ENCODE results near the gene OSBPL5.

The OSBPL5 gene

DNA sequence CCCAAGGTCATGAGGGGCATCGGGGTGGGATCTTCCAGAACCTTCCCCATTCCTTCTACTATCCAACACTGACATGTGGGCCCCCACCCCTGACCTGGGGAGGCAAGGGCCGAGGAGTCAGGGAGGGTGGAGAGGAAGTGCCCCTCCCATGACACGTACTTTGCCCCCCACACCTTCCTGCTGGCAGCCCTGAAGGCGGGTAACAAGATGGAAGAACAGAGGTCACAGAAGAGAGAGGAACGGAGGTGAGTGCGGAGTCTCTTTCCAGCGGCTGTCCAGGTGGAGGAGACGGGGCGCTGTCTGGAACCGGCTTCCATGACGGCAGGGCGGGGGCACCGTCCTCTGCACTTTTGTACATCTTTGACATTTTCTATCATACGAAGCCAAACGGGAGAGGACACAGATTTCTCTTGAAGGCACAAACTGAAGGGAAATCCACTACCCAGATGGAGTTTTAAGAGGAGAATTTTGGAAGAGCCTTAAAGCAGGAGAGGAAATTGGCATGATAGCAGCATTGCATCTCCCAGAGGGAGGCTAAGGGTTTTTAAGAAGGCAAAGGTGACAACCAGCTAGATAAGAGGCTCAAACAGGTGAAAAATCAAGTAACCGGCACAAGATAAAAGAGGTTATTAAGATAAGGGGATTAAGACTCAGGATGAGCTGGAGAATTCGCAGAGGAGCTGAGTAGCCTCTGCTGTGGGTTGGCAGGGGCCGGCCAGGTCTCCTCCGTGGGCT, 16.7 kb downstream of the OSBPL5 start:
- DNase-seq (ENCODE audit: low read depth in 2 of 2), result no peak

DNA sequence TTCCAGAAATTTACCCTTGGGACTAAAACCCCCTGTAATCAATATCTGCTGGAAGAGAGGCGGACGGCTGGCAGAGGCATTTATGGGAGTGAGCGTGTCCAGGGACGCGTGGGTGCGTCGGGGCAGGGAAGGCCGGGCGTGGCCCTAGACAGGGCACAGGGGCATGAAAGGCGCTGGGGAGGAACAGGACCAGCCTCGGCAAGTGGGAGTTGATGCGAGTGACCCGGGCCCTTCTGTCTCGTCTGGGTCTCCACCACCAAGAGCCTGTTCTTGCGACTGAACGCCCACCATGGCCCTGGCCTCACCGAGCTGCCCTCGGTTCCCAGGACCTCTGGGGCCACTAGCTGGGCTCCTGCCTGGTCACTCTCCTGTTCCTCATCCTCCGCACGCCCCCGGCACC, 17.5 kb downstream of the OSBPL5 start:
- DNase-seq (ENCODE audit: low read depth in 2 of 2), result no peak

DNA sequence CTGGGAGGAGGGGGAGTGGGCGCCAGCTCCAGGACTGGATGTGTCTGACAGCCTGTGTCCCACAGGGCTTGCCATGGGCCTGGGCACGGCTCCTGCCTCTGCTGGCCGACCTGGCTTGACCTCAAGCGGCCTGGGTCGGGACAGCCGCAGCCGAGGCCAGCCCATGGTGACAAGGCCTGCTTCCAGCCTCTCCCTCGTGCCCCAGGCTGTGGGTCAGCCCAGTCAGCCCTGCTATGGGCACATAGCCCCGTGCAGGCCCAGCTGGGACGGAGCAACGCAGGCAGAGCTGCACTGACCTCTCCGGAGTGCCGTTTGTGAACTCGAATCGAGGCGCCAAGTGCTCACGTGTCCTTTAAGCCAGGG, 17.9 kb downstream of the OSBPL5 start:
- no peak for DNase-seq (ENCODE audit: low read depth in 2 of 2)

DNA sequence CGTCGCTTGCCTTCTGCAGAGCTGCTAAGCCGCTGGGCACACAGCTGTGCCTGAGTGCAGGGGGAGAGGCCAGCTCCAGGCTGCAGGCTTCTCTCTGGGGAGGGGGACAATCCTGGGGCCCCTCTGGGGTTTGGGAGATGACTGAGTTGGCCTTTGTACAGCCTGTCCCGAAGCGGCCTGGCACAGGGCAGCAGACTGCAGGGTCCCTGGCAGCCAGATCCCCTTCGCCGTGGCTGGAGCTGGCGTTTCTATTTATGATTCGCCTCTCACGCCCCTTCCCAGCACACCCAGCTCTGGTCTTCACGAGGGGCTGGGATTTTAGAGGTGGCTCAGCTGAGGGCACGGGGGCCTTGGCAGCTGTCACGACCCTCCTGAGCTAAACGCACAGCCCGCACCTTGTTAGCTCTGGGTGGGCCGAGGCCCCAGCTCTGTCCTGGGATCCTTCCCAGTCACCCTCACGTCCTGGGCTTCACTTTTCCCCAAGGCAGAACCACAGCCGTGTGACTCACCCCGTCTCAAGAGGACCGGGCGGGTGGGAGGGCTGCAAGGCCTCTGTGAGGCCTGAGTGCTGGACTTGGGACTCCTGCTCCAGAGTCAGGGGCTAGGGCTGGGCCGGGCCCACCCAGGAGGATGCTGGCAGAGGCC, 18.4 kb downstream of the OSBPL5 start:
- no peak for DNase-seq (ENCODE audit: low read depth in 2 of 2)

DNA sequence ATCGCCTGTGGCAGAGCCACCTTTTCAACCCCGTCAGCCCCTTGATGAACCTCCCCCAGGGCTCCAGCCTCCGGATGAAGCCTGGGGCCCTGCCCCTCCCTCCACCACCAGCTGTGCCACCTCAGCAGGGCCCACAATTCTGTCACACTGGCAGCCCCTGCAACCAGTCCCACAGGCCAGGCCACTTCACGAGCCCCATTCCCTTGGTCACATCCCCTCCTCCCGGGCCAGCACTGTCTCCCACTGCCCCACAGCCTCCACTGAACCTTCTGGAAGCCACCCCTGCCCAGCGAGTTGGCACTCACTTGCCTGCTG, 19.9 kb downstream of the OSBPL5 start:
- no peak for DNase-seq (ENCODE audit: low read depth in 2 of 2)

DNA sequence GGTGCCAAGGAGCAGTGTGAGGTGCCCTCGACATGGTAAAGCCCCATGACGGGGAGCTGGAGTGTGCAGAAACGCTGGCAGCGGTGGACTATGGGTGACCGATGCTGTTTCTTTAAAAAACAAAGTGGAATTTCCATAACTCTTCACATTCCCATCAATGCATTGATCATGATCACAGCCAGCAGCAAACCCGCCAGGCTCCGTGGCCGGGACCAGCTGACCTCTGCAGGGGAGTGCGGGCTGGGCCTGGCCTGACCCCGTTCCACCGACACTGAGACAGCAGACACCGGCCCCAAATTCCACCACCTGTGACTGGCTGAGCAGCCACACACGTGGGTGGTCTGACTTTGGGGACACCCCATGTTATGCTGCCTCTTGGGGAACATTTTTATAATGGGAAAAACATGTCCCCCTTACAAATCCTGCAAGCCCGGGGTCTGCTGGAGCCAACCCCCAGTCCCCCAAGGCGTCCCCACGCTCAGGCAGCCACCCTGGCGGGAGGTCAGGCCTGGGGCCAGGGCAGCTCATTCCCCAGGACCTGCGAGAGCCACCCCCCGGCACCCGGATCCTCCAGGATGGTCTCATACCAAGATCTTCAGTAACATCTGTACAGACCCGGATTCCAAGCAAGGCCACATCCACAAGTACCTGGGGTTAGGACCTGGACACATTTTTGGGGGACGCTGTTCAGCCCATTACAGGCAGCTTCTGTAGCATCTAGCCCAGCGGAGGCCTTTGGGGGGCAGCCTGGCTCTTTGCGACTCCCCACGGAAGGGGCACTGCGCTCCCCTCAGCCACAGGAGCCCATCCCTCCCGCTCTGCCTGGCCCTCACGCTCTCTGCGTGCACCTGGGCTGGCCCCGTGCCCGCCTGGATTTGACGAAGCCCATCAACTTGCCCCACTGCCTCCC, 20.6 kb downstream of the OSBPL5 start:
- DNase-seq (ENCODE audit: low read depth in 2 of 2), result no peak

DNA sequence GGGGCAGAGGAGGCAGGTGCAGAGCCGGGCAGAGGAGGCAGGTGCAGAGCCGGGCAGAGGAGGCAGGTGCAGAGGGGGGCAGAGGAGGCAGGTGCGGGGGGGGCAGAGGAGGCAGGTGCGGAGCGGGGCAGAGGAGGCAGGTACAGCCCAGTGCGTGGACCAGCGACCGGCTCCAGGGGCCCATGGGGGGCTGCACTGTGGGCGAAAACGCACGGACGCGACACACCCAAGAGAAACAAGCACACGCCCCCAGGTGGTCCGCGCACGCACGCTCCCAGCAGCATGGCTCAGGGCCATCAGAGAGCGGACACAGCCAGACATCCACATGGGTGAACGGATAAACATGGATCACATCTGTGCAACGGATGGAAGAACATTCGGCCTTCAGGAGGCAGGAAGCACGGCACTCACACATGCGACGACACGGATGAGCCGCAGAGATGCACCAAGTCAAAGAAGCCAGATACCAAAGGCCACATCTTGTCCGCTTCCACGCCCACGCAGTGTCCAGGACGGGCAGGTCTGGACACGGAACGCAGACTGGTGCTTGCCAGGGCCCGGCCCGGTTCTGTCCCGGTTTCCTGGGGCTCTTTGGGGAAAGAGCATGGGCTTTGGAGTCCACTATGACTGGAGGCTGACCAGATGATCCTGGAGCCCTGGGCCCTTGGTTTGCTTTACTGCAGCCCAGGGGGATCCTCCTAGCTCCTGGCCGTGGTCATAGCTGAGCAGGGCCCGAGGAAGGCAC, 21.8 kb downstream of the OSBPL5 start:
- no peak for DNase-seq (ENCODE audit: low read depth in 2 of 2)

DNA sequence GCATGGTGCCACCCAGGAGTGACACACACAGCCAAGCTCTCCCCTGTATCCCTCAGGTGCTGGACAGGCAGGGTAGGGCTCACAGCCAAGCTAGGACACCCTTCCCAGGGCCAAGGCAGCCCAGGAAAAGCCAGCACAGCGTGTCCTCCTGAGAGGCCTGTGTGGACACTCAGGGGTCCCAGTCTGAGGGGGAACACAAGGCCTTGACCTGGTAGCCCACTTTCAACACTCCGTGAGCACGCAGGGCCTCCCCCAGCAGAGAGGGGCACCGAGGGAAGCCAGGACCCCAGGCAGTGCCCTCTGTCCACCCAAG, 24.9 kb downstream of the OSBPL5 start:
- no peak for DNase-seq (ENCODE audit: low read depth in 2 of 2)

DNA sequence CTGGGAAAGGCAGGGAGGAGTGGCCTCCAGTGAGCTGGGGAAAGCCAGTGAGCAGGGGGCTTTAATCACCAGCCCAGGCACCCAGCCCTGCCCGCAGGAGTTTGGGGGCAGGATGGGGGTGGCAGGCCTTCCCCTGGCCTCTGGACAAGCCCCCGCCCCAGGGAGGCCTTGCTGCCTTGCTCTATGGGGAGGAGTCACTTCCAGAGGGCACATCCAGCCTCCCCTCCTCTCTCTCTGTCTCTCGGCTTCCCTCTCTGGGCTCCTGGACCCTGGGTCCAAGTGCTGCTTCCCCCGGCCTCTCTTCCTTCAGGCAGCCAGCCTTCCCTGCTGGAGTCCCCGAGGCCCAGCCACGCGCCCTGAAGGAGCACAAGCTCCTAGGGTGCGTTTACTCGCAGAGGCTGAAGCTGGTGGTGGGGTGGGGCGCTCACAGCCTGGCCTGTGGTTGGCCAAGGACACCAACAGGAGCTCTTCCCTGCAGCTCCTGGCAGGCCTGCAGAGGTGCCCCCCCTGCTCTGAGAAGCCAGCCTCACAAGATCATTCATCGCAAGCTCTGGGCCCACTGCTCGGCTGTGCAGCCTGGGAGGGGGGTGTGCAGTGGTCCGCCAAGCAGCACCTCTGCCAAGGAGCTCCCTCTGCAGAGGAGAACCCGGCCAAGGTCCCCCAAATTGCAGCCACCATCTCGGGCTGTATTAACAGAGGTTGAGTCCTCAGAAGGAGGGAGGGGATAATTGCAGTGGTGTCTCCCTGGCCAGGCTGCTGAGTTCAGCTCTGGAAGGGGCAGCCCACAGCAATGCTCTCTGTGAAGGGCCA, 25.4 kb downstream of the OSBPL5 start:
- no peak for DNase-seq (ENCODE audit: low read depth in 2 of 2)

DNA sequence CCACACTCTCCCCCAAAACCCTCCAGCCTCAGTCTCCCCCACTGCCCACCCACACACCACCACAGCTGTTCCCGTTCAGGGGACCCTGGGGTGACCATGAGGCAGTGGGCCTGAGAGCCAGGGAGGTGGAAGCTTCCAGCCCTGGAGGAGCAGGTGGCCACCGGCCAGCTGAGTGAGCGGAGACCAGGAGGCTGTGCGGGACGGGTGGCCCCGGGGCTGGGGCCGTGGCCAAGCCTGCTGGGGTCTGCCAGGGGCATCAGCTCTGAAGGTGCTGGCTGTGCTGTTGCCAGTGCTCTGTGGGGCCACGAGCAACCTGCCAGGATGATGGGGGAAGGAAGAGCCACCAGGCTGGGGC, 26.0 kb downstream of the OSBPL5 start:
- DNase-seq (ENCODE audit: low read depth in 2 of 2), result no peak

DNA sequence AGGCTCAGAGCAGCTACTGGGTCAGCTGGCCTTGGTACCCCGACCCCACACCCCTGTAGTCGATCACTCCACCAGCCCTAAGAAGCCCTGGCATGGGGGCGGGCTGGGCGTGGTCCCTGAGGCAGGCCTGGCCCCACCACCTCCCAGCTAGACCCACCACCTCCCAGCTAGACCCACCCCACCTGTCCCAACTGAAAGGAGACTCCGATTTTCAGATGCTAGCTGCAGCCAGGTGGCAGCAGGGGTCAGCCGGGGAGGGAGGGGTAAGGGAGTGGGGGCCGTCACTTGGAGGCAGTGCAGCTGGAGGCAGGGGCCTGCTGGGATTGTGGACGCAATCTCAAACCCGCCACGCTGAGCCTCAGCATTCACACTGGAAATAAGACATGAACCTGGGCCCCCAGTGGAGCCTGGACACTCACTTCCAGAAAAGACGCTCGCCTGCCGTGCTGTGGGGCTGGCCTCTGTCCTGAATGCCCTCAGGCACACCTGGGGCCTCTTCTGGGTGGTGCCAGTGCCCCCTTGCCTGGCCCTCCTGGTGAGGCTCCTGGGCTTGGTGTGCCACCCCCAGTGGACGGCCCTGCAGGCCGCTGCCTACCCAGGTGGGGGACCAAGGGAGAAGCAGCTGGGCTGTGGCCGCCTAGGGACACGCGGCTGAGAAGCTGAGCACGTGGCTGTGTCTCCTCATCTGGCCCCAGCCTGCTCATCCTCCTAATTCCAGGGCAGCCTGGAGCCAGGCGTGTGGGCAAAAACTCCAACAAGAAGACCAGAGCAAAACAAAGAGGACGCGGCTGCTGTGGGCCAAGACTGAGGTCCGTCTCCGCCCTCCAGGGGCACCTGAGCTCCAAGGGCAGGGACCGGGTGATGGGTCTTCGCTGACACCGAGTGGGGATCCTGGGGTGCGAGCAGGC, 26.7 kb downstream of the OSBPL5 start:
- no peak for DNase-seq (ENCODE audit: low read depth in 2 of 2)

DNA sequence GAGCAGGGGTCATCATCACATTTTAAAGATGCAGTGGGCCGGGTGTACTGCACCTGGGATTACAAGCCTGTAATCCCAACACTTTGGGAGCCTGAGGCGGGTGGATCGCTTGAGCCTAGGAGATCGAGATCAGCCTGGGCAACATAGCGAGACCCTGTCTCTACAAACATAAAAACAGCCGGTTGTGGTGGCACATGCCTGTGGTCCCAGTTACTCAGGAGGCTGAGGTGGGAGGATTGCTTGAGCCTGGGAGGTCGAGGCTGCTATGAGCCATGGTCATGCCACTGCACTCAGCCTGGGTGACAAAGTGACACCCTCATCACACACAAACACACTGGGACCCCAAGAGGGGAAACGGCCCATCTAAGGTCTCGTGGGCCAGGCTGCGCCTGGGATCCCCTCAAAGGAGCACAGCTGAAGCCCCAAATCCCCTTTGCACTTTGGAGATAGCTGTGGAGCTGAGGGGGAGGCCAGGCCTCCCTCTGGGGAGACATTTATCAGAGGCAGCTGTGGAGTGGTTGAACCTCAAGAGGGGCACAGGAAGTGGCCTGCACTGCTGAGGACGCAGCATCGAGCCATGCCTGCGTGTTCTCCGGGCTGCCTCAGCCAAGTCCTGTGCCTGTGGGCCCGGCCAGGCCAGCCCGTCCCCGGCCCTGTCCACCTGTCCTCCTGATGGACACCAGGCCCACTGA, 27.5 kb downstream of the OSBPL5 start:
- DNase-seq (ENCODE audit: low read depth in 2 of 2), result no peak

DNA sequence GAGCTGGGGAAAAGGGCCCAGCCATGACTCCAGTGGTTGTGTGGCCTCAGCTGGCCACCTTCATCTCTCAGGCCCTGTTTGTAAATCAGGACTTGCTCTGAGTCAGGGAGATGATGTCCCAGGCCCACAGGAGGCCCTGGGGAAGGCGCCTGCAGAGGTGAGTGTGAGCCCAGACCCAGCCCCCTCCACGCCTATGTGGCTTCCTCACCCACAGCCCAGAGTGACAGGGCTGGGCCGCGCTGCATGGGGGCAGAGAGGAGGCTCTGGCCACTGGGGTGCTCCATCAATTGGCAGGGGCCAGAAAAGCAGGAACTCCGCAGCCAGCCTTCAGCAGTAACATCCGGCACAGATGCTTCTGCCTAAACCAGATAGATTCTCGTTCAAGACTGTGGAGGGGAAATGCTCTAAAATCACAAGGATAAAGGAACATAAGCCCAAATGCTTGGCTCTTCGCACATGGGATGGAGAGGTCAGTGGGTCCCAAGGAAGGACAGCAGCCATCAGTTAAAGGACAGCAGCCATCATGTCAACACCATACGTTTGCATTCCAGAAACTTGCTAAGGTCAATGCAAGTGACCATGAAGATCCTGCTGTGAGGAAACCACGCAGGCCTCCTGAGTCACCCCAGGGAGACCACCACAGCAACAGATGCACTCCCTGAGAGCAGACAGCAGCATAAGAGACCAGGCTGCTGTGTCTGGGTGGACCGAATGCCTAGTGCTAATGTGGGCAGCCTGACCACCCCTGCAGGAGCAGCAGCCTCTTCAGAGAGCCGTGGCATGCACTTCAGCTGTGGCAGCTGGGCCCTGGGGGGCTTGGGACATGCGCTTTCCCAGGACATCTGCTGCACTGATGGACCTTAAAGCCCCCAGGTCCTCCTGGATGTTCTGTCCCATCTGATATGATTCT, 28.3 kb downstream of the OSBPL5 start:
- DNase-seq (ENCODE audit: low read depth in 2 of 2), result no peak

DNA sequence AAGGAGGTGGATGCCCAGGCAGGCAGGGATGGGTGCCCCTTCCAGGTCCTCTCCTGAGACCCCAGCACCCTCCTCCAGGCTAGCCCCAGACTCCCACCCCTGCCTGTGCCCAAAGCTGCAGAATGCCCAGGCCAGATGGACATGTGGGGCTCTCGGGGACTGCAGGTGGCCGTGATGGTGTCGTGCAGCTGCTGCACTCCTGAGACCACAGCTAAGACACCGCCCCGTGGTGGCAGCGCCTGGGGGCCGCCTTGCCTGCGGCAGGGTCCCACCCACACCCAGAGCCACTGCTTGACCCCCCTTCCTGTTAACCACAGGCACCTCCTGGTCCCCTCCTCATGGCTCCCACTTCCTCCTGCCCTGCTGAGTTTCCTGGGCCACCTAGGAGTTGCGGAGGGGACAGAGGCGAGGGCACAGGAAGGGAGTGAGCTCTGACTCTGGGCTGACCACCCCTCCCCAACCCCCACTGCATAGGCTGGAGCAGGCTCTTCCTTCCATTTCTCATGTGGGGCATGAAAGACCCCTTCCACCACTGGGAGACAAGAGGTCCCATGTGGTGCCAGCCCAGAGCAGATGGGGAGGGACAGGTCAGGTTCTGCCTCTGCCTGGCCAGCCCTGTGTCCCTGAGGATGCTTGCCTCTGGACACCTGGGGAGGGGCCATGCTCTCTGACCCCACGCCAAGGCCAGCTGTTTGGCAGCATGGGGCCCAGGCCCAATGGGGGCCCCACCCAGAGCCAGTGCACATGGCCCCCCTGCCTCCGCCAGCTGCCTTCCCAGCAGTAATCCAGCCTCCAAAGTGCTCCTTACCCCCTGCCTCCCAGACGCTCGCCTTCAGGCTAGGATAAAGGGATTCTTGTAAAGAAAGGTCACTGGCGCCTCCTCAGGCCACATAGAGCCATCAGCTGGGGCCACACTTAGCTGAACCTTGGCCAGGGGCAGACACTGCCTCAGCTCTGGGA, 29.3 kb downstream of the OSBPL5 start:
- no peak for DNase-seq (ENCODE audit: low read depth in 2 of 2)

DNA sequence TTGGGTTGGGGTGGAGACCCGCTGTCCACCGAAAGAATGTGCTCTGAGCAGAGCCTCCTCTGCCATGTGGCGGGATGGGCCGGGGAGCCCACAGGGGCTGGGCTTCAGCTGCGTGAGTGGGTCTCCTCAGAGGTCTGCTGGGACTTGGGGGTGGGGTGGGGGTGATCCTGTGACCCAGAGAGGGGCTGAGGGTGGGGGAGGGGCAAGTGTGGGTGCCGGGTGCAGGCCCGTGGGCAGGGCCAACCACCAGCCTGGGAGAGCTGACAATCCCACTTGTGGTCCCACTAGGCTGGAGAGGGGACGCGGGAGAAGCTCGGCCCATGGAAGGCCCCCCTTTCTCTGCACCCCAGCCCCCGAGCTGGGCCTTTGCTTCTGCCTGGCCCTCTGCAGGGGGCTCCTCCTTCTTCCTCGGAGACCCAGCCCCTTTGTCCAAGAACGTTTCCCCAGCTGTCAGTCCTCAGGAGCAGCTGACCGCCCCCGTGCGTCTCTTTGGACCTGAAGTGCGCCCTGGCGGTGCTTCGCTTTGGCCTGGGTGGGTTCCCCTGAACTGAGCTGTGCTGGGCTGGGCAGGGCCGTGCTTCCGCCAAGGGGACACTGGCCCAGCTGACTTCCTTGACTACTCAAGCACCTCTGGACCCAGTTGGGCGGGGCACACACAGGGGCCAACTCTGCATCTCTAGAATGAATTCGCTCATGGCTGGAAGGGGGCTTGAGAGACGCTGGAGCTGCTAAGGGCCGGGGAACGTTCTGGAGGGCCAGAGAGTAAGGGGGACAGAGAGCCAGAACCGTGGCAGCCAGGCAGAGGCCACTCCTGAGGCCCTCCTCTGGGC, 30.2 kb downstream of the OSBPL5 start:
- DNase-seq (ENCODE audit: low read depth in 2 of 2), result no peak

DNA sequence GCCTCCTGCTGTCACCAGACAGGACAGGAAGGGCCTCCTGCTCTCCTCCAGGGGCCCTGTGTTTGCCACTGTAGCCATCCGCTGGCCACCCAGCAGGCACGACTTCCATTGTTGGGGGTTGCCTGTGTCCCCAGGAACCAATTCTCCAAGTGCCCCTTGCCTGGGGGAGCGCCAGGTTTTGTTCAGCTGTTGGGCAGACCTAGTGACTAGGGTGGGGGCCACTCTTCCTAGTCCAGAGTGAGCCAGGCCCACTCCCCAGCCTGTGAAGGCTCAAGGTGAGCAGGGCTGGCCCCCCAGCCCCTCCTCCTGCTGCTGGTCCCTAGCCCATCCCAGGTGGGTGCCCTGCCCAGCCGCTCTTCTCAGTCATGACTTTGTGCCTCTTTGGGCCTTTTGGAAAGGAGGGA, 30.9 kb downstream of the OSBPL5 start:
- no peak for DNase-seq (ENCODE audit: low read depth in 2 of 2)

Data from stimulated activated CD4-positive, alpha-beta T cell treated with anti-CD3 and anti-CD28 coated beads, Interleukin-1b, Interleukin-23, amount 100 ng/mL, for 4 hours (primary cell).